ENCODE measurements around the gene OPRL1. TPM values are rescaled to one million over a fixed set of nuclear protein-coding genes. Genes with fewer than 3 reads are reported as not detected.

OPRL1 gene
- total RNA-seq, 2 experiments from 2014 or later, result 0.61 to 0.63 TPM

DNA sequence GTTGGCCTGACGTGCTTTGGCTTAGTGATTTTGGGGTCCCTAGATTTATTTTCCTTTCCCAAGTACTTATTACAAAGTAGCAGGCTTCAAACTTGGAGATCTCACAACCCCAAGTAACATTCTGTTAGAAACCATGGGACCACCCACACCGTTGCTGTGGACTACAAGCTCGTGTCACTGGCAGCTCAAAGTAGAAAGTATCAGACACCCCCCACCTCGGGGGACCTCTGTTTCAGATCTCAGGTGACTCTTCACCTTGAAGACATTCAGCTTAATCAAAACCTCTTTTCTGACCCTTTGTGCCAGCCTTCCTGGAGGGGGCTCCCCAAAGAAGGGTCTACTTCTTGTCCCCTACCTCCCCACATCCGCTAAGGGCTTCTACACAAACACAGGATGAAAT lies 68.7 kb downstream of the OPRL1 start:
- ATAC-seq (no peak), DNase-seq (no peak)
- intact Hi-C loops (cut with micrococcal nuclease), result no loop called here
- Mint-ChIP-seq H3K27me3 (no peaks in the 10 kb centered on the region), H3K9me3 (peaks cover 9% of the 10 kb centered on the region), H3K36me3 (ENCODE audit: low read depth) (no peaks in the 10 kb centered on the region), H3K4me3 (no peak overlapping the region), H3K27ac (no peak overlapping the region), H3K4me1 (ENCODE audit: low read depth) (no peaks in the 10 kb centered on the region)
- ChIA-PET CTCF (no interaction called here), POLR2A (no interaction called here)
- TF ChIP-seq, protein P1, sequence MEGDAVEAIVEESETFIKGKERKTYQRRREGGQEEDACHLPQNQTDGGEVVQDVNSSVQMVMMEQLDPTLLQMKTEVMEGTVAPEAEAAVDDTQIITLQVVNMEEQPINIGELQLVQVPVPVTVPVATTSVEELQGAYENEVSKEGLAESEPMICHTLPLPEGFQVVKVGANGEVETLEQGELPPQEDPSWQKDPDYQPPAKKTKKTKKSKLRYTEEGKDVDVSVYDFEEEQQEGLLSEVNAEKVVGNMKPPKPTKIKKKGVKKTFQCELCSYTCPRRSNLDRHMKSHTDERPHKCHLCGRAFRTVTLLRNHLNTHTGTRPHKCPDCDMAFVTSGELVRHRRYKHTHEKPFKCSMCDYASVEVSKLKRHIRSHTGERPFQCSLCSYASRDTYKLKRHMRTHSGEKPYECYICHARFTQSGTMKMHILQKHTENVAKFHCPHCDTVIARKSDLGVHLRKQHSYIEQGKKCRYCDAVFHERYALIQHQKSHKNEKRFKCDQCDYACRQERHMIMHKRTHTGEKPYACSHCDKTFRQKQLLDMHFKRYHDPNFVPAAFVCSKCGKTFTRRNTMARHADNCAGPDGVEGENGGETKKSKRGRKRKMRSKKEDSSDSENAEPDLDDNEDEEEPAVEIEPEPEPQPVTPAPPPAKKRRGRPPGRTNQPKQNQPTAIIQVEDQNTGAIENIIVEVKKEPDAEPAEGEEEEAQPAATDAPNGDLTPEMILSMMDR (IDR thresholded peaks at IDR 0.05), result no peak

DNA sequence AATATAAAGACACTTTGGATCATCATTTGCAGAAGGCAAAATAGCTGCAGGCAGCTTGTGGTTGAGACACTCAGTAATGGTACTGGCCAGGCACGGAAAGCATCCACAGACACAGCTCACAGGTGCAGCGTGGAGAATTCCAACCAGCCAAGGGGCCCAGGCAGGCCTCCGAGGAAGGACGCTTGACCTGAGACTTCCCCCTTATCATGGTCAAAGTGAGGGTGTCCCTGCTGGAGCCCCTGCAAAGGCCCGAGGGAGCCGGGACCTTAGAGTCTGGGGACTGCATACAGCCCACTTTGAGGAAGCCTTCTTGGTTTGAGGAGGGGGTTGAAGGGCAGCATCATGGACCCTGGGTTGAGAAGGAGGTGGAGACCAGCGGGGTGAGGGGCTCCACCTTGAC lies 69.3 kb downstream of the OPRL1 start:
- TF ChIP-seq, protein P1 (IDR thresholded peaks at IDR 0.05), result no peak
- ChIA-PET CTCF (no interaction called here), POLR2A (no interaction called here)
- H3K27ac Mint-ChIP-seq, result no peak overlapping the region
- no peaks in the 10 kb centered on the region for H3K4me1 Mint-ChIP-seq (ENCODE audit: low read depth)
- H3K36me3 Mint-ChIP-seq (ENCODE audit: low read depth), result no peaks in the 10 kb centered on the region
- ATAC-seq (no peak), DNase-seq (no peak)
- intact Hi-C loops (cut with micrococcal nuclease), result no loop called here
- no peak overlapping the region for H3K4me3 Mint-ChIP-seq
- peaks cover 9% of the 10 kb centered on the region for H3K9me3 Mint-ChIP-seq
- H3K27me3 Mint-ChIP-seq, result no peaks in the 10 kb centered on the region

DNA sequence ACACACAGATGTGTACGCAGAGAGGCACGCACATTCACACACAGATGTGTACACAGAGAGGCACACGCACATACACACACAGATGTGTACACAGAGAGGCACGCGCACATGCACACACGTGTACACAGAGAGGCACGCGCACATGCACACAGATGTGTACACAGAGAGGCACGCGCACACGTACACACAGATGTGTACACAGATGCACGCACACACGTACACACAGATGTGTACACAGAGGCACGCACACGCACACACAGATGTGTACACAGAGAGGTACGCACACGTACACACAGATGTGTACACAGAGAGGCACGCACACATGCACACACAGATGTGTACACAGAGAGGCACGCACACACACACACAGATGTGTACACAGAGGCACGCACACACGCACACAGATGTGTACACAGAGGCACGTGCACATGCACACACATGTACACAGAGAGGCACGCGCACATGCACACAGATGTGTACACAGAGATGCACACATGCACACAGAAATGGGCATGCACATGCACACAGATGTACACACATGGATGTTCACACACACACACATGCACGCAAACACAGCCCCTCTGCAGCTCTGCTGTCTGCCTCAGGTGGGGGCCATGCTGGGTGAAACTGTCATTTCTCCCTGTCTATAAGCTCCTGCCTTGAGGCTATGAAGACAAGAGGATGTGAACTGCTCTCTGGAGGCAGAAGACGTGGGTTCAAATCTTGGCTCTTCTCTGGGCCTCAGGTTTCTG lies 70.1 kb downstream of the OPRL1 start:
- ChIA-PET CTCF (no interaction called here), POLR2A (no interaction called here)
- Mint-ChIP-seq H3K27ac (no peak overlapping the region), H3K27me3 (no peaks in the 10 kb centered on the region), H3K9me3 (peaks cover 5% of the 10 kb centered on the region), H3K4me3 (no peak overlapping the region), H3K36me3 (ENCODE audit: low read depth) (no peaks in the 10 kb centered on the region), H3K4me1 (ENCODE audit: low read depth) (no peaks in the 10 kb centered on the region)
- DNase-seq (no peak), ATAC-seq (no peak)
- intact Hi-C loops (cut with micrococcal nuclease), result no loop called here
- TF ChIP-seq, protein P1 (IDR thresholded peaks at IDR 0.05), result no peak

Small RNA genes within 50 kb of the gene (microRNA-seq; reads per million reads assigned to microRNA genes)
- gene MIR6813 (ENCODE audit: borderline microRNAs expressed, borderline replicate concordance), result 1.5 reads per million

Other genes starting within 250 kb of the OPRL1 start
- under 1 TPM; 0.31 to 0.38 TPM for gene ZBTB46, start 248.8 kb upstream of the OPRL1 start, total RNA-seq
- not detected for gene ABHD16B, start 218.6 kb upstream of the OPRL1 start, total RNA-seq
- gene TPD52L2, start 214.8 kb upstream of the OPRL1 start, total RNA-seq, result 10 to 100 TPM; 43.1 to 44.6 TPM
- gene DNAJC5, start 185.0 kb upstream of the OPRL1 start, total RNA-seq, result 10 to 100 TPM; 32.2 to 32.5 TPM
- gene UCKL1, start 123.7 kb upstream of the OPRL1 start, total RNA-seq, result 10 to 100 TPM; 31.5 to 32.6 TPM
- gene ZNF512B, start 110.2 kb upstream of the OPRL1 start, total RNA-seq, result 1 to 10 TPM; 7.5 to 8.6 TPM
- gene SAMD10, start 100.4 kb upstream of the OPRL1 start, total RNA-seq, result 10 to 100 TPM; 17.4 to 17.5 TPM
- 10 to 100 TPM; 53.0 to 55.5 TPM for gene PRPF6, start 99.0 kb upstream of the OPRL1 start, total RNA-seq
- 1 to 10 TPM; 2.8 to 4.7 TPM for gene C20orf204, start 43.9 kb upstream of the OPRL1 start, total RNA-seq
- gene SOX18, start 30.4 kb upstream of the OPRL1 start, total RNA-seq, result not detected
- gene TCEA2, start 16.9 kb upstream of the OPRL1 start, total RNA-seq, result 10 to 100 TPM; 30.0 to 33.0 TPM
- gene RGS19, start 564 bp upstream of the OPRL1 start, total RNA-seq, result 10 to 100 TPM; 42.5 to 44.1 TPM
- under 1 TPM; 0.43 TPM for gene LKAAEAR1, start 4.3 kb downstream of the OPRL1 start, total RNA-seq
- gene NPBWR2, start 27.5 kb downstream of the OPRL1 start, total RNA-seq, result not detected
- gene MYT1, start 84.4 kb downstream of the OPRL1 start, total RNA-seq, result not detected
- 10 to 100 TPM; 26.0 to 28.6 TPM for gene PCMTD2, start 175.7 kb downstream of the OPRL1 start, total RNA-seq